GM06990 (cell line): ENCODE measurements around the gene LPO.

Experiments
- DNase-seq: peaks from one replicate; pipeline ENCODE4 v3.0.0-alpha.2; 2011; ENCODE audit not compliant: insufficient read length; ENCODE audit errors: extremely low read depth
- H3K27me3 ChIP-seq: replicated peaks from 2 replicates; pipeline ENCODE4 v1.6.0; 2011; ENCODE audit warnings: low read length; ENCODE audit not compliant: control insufficient read depth, insufficient read depth
- H3K36me3 ChIP-seq: 2 replicates; pipeline ENCODE4 v1.5.1; 2011; ENCODE audit warnings: low read length; ENCODE audit not compliant: control insufficient read depth, insufficient read depth
- H3K4me3 ChIP-seq: replicated peaks from 2 replicates; pipeline ENCODE4 v1.5.1; 2011; ENCODE audit warnings: low read depth, mild to moderate bottlenecking, control low read depth, low read length
- CTCF ChIP-seq: IDR thresholded peaks from 2 replicates; pipeline ENCODE4 v1.5.1; 2011; ENCODE audit warnings: low read length, control low read depth, mild to moderate bottlenecking, inconsistent platforms; ENCODE audit not compliant: insufficient read depth, poor library complexity, severe bottlenecking

The LPO gene

GRCh38 chr17:58281511-58282011 is 43.2 kb downstream of the LPO start:
- DNase-seq, result no peak
- Histone ChIP-seq H3K4me3 (no peak overlapping the region), H3K36me3 (no peaks in the 10 kb centered on the region), H3K27me3 (no peaks in the 10 kb centered on the region; the same call in 1 of the 2 replicates)
- no peak for TF ChIP-seq CTCF

- Histone ChIP-seq H3K27me3 (no peaks in the 10 kb centered on the region; the same call in 1 of the 2 replicates), H3K4me3 (no peak overlapping the region), H3K36me3 (no peaks in the 10 kb centered on the region)
- no peak for DNase-seq
- no peak for TF ChIP-seq CTCF
Measured at GRCh38 chr17:58282442-58282841, 44.1 kb downstream of the LPO start.

- H3K27me3 ChIP-seq, result no peaks in the 10 kb centered on the region; the same call in 1 of the 2 replicates
- TF ChIP-seq CTCF, result no peak
- no peaks in the 10 kb centered on the region for H3K36me3 ChIP-seq
- no peak for DNase-seq
- no peak overlapping the region for H3K4me3 ChIP-seq
Measured at GRCh38 chr17:58283674-58284612, 45.6 kb downstream of the LPO start.

GRCh38 chr17:58284613-58285421 is 46.4 kb downstream of the LPO start:
- no peak for DNase-seq
- no peak for TF ChIP-seq CTCF
- H3K4me3 ChIP-seq, result no peak overlapping the region
- H3K27me3 ChIP-seq, result no peaks in the 10 kb centered on the region; the same call in 1 of the 2 replicates
- no peaks in the 10 kb centered on the region for H3K36me3 ChIP-seq

- Histone ChIP-seq H3K36me3 (no peaks in the 10 kb centered on the region), H3K27me3 (no peaks in the 10 kb centered on the region; the same call in 1 of the 2 replicates), H3K4me3 (no peak overlapping the region)
- DNase-seq, result no peak
- no peak for TF ChIP-seq CTCF
Measured at GRCh38 chr17:58285422-58285810, 47.0 kb downstream of the LPO start.
